ENCODE data around the gene FNDC3B.
A peak's percentile ranks its signal among the peaks of the same experiment; 100 is the strongest.

FNDC3B gene

DNA sequence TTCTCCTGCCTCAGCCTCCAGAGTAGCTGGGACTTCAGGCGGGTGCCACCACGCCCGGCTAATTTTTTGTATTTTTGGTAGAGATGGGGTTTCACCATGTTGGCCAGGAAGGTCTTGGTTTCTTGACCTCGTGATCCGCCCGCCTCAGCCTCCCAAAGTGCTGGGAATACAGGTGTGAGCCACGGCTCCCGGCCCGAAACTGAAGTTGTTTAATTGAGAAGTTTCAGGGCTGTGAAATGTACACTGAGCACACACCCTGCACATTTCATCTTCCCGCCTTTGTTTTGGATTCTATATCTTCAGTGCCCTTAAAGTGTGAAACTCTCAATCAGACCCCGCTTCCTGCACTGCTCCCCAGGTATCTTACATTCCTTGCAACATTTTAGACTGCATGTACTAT lies 149.1 kb downstream of the FNDC3B start:
- ATAC-seq = no peak
- H3K4me3 Mint-ChIP-seq = no peak overlapping the region
- peaks cover 12% of the 10 kb centered on the region for H3K4me1 Mint-ChIP-seq
- no peak overlapping the region for H3K27ac Mint-ChIP-seq
- no peaks in the 10 kb centered on the region for H3K9me3 Mint-ChIP-seq
- H3K27me3 Mint-ChIP-seq = no peaks in the 10 kb centered on the region
- DNase-seq = no peak

GRCh38 chr3:172189213-172189612 lies 149.8 kb downstream of the FNDC3B start:
- Mint-ChIP-seq H3K4me1 (peaks cover 5% of the 10 kb centered on the region), H3K9me3 (no peaks in the 10 kb centered on the region), H3K4me3 (no peak overlapping the region), H3K27ac (no peak overlapping the region), H3K27me3 (no peaks in the 10 kb centered on the region)
- ATAC-seq (no peak), DNase-seq (no peak)

DNA sequence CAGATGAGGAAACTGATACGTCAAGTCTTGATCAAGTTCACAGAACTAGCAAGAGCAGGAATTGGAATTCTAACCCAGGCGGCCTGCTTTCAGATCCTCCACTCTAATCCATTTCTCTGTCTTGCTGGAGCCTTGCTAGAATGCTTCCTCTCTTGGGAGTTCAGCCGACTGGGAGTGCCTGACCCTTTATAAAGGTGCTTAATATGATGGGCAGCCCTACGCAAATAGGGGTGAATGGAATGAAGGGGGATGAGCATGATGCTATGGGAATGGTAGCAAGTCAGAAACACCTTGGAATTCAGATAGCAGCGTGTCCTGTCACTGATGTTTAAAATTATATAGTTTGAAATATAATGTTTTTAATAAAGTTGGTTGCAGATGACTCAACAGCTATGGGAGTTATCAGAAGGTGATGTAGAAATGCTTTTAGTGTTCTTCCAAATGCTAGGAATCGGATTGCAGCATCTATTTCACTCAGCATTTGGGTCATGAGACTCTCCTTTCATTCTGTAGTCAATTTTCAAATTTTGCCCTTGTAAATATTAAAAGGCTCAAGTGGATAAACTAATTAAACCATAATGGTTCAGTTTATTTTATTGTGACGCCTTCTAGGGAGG lies 150.7 kb downstream of the FNDC3B start:
- no peak overlapping the region for H3K4me3 Mint-ChIP-seq
- DNase-seq (no peak), ATAC-seq (no peak)
- no peak overlapping the region for H3K27ac Mint-ChIP-seq
- no peaks in the 10 kb centered on the region for H3K4me1 Mint-ChIP-seq
- H3K27me3 Mint-ChIP-seq = no peaks in the 10 kb centered on the region
- no peaks in the 10 kb centered on the region for H3K9me3 Mint-ChIP-seq

DNA sequence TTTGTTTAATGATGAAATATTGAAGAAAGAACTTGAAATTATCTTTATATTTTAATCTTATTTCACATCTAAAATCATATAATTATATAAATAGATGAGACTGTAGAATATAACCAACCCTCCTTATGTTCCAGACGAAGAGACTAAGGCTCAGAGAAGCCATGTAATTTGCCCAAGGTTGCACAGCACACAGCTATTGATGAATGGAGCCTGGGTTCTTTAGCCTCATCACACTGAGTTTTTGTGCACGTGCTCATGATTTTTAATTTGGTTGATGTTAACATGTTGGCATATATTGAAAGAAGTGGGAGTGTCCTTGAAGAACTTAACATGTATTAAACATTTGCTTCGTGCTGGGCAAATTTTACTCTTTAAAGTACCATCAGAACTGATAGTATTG lies 151.6 kb downstream of the FNDC3B start:
- no peak for ATAC-seq
- DNase-seq = no peak
- no peaks in the 10 kb centered on the region for H3K9me3 Mint-ChIP-seq
- no peaks in the 10 kb centered on the region for H3K27me3 Mint-ChIP-seq
- no peak overlapping the region for H3K4me3 Mint-ChIP-seq
- no peaks in the 10 kb centered on the region for H3K4me1 Mint-ChIP-seq
- H3K27ac Mint-ChIP-seq = no peak overlapping the region

GRCh38 chr3:172191629-172192028 lies 152.3 kb downstream of the FNDC3B start:
- no peaks in the 10 kb centered on the region for H3K9me3 Mint-ChIP-seq
- no peak for ATAC-seq

GRCh38 chr3:172192830-172193415 lies 153.5 kb downstream of the FNDC3B start:
- H3K4me1 Mint-ChIP-seq = no peaks in the 10 kb centered on the region
- DNase-seq (no peak), ATAC-seq (no peak)
- no peak overlapping the region for H3K4me3 Mint-ChIP-seq
- no peaks in the 10 kb centered on the region for H3K9me3 Mint-ChIP-seq
- no peak overlapping the region for H3K27ac Mint-ChIP-seq
- no peaks in the 10 kb centered on the region for H3K27me3 Mint-ChIP-seq

More at GRCh38 chr3:172191629-172192028, 152.3 kb downstream of the FNDC3B start:
- no peaks in the 10 kb centered on the region for H3K27me3 Mint-ChIP-seq
- no peak overlapping the region for H3K4me3 Mint-ChIP-seq
- DNase-seq = no peak
- no peaks in the 10 kb centered on the region for H3K4me1 Mint-ChIP-seq
- peak overlapping the region in 1 of 2 donors; percentile 87 for H3K27ac Mint-ChIP-seq

DNA sequence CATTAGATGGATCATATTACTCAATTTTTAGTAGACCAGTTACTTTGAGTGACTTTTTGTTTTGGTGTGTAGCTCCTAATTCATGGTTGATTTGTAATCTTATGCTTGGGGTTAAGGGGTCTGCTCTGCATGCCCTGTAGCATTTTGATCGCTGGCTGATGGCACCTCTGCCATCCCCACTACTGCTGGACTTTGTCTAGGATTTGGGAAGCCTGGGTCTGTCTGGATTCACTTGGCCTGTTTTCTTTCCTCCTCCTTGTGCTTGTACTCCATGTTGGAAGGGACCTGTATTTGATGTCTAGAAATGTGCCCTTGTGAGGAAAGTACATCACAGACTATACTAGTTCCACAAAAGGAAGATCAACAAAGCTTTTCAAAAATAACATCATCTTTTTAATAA lies 154.1 kb downstream of the FNDC3B start:
- Mint-ChIP-seq H3K27me3 (no peaks in the 10 kb centered on the region), H3K4me1 (no peaks in the 10 kb centered on the region), H3K4me3 (no peak overlapping the region), H3K27ac (no peak overlapping the region), H3K9me3 (peaks cover 0 to 2% of the 10 kb centered on the region in 2 donors)
- DNase-seq (no peak), ATAC-seq (no peak)

- no peak for ATAC-seq
- H3K9me3 Mint-ChIP-seq = peaks cover 0 to 6% of the 10 kb centered on the region in 2 donors
- H3K4me3 Mint-ChIP-seq = no peak overlapping the region
- DNase-seq = no peak
- H3K4me1 Mint-ChIP-seq = no peaks in the 10 kb centered on the region
- H3K27ac Mint-ChIP-seq = no peak overlapping the region
- no peaks in the 10 kb centered on the region for H3K27me3 Mint-ChIP-seq
Measured at GRCh38 chr3:172194702-172195406, 155.5 kb downstream of the FNDC3B start.

GRCh38 chr3:172195407-172195754 lies 156.0 kb downstream of the FNDC3B start:
- Mint-ChIP-seq H3K27me3 (no peaks in the 10 kb centered on the region), H3K4me3 (no peak overlapping the region), H3K9me3 (peaks cover 0 to 6% of the 10 kb centered on the region in 2 donors), H3K27ac (no peak overlapping the region), H3K4me1 (no peaks in the 10 kb centered on the region)
- ATAC-seq (no peak), DNase-seq (no peak)

- peaks cover 0 to 6% of the 10 kb centered on the region in 2 donors for H3K9me3 Mint-ChIP-seq
- H3K27me3 Mint-ChIP-seq = no peaks in the 10 kb centered on the region
- H3K27ac Mint-ChIP-seq = no peak overlapping the region
- H3K4me3 Mint-ChIP-seq = no peak overlapping the region
- H3K4me1 Mint-ChIP-seq = no peaks in the 10 kb centered on the region
- ATAC-seq = no peak
- no peak for DNase-seq
Measured at GRCh38 chr3:172197344-172197743, 158.0 kb downstream of the FNDC3B start.

DNA sequence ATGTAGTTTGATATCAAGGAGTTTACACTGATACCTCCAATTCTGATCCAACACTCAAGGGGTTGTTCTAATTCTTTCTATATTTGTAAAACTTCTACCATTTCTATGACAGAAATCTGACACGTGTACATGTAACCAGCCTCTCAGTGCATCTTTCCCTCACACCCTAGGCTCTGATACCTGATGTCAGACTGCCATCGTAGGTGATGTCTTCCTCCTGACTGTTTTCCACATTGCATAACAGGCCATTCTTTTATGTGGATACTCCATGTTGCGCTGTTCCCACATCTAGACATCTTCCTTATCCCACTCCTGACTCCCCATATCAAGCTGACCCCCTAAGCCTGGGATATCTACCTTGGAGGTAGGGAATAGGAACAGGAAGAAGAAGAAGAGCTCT lies 159.1 kb downstream of the FNDC3B start:
- no peak overlapping the region for H3K4me3 Mint-ChIP-seq
- no peak overlapping the region for H3K27ac Mint-ChIP-seq
- ATAC-seq = no peak
- H3K27me3 Mint-ChIP-seq = no peaks in the 10 kb centered on the region
- H3K4me1 Mint-ChIP-seq = no peaks in the 10 kb centered on the region
- DNase-seq = no peak
- H3K9me3 Mint-ChIP-seq = peaks cover 0 to 6% of the 10 kb centered on the region in 2 donors

- Mint-ChIP-seq H3K9me3 (peaks cover 4 to 18% of the 10 kb centered on the region in 2 donors), H3K4me1 (no peaks in the 10 kb centered on the region), H3K4me3 (no peak overlapping the region), H3K27me3 (no peaks in the 10 kb centered on the region), H3K27ac (no peak overlapping the region)
- no peak for ATAC-seq
- DNase-seq = no peak
Measured at GRCh38 chr3:172199850-172200369, 160.5 kb downstream of the FNDC3B start.

GRCh38 chr3:172201136-172201869 lies 161.9 kb downstream of the FNDC3B start:
- no peak overlapping the region for H3K4me3 Mint-ChIP-seq
- H3K9me3 Mint-ChIP-seq = peaks cover 5 to 24% of the 10 kb centered on the region in 2 donors
- H3K27me3 Mint-ChIP-seq = no peaks in the 10 kb centered on the region
- no peaks in the 10 kb centered on the region for H3K4me1 Mint-ChIP-seq
- DNase-seq (no peak), ATAC-seq (no peak)
- peak overlapping the region in 1 of 2 donors; percentile 27 for H3K27ac Mint-ChIP-seq

DNA sequence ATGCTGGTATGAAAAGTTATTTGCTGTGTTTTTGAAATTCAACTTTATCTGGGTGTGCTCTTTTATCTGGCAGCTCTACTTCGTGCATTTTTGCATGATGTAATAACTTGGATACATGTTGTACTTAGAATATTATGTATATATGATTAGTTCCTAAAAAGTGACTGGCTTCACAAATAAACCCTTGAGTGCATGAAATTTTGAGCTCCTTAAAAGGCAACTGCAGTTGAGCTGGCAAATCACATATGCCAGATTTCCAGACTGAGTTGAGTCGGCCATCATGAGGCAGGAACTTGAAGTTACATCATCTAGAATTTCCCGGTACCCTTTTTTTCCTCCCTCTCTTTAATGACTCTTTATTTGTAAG lies 162.5 kb downstream of the FNDC3B start:
- H3K4me3 Mint-ChIP-seq = no peak overlapping the region
- no peak for ATAC-seq
- H3K27me3 Mint-ChIP-seq = no peaks in the 10 kb centered on the region
- no peaks in the 10 kb centered on the region for H3K4me1 Mint-ChIP-seq
- no peak for DNase-seq
- peaks cover 5 to 24% of the 10 kb centered on the region in 2 donors for H3K9me3 Mint-ChIP-seq
- no peak overlapping the region for H3K27ac Mint-ChIP-seq

DNA sequence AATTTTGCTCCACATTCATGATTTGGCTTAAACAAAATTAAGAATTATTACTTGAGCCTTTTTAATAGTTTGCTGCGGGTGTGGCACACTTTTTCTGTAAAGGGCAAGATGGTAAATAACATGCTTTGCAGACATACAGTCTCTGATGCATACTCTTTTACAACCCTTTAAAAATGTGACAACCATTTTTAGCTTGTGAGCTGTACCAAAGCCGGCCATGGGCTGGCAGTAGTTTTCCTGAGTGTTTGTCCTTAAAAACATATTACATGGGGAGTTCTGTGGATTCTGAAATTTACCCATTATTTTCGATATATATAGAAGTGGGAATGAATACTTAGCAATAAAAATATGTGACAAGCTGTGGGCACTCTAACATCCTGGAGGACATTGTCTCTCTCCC lies 163.4 kb downstream of the FNDC3B start:
- H3K27me3 Mint-ChIP-seq = no peaks in the 10 kb centered on the region
- peaks cover 5 to 24% of the 10 kb centered on the region in 2 donors for H3K9me3 Mint-ChIP-seq
- no peak for DNase-seq
- H3K4me1 Mint-ChIP-seq = no peaks in the 10 kb centered on the region
- no peak overlapping the region for H3K4me3 Mint-ChIP-seq
- ATAC-seq = no peak
- H3K27ac Mint-ChIP-seq = no peak overlapping the region

Data from stimulated activated naive CD8-positive, alpha-beta T cell treated with anti-CD3 and anti-CD28 coated beads, Interleukin-15, amount 100 ng/mL, for 72 hours (primary cell).